ENCODE measurements around the gene OR52A5.

- no peak for TF ChIP-seq POLR2A (IDR thresholded peaks at IDR 0.05)
- TF ChIP-seq CTCF (IDR thresholded peaks at IDR 0.05): no peak
- no peak for TF ChIP-seq EP300 (IDR thresholded peaks at IDR 0.05)
Measured at GRCh38 chr11:5131584-5132335, 6.4 kb downstream of the OR52A5 start.

Data from stomach (tissue), 4 donors.